WERI-Rb-1 (cell line): Measurements from ENCODE around the gene PRR16.

Source experiments
- DNase-seq: peaks from one replicate; pipeline ENCODE4 v3.0.0-alpha.2; 2020
- H3K27ac ChIP-seq: fragments of 250-450 bp; sonication (Bioruptor Pico); 2 replicates; pipeline ENCODE4 v1.5.1; 2020; ENCODE audit warnings: mild to moderate bottlenecking, moderate library complexity
- H3K27me3 ChIP-seq: fragments of 250-450 bp; sonication (Bioruptor Pico); 2 replicates; pipeline ENCODE4 v1.5.1; 2021; ENCODE audit warnings: mild to moderate bottlenecking, low read depth, moderate library complexity; ENCODE audit not compliant: insufficient read depth, severe bottlenecking
- H3K36me3 ChIP-seq: fragments of 250-450 bp; sonication (Bioruptor Pico); 2 replicates; pipeline ENCODE4 v1.5.1; 2020; ENCODE audit warnings: mild to moderate bottlenecking, moderate library complexity
- H3K4me3 ChIP-seq: 2 replicates; pipeline ENCODE4 v1.5.1; 2011; ENCODE audit warnings: low read depth, mild to moderate bottlenecking, control low read depth, low read length
- H3K9me3 ChIP-seq: fragments of 250-450 bp; sonication (Bioruptor Pico); 2 replicates; pipeline ENCODE4 v1.5.1; 2021; ENCODE audit warnings: mild to moderate bottlenecking, moderate library complexity; ENCODE audit not compliant: severe bottlenecking
- CTCF ChIP-seq: IDR thresholded peaks from 2 replicates; pipeline ENCODE4 v1.5.1; 2011; ENCODE audit warnings: low read depth, mild to moderate bottlenecking, control low read depth, inconsistent platforms, low read length

The PRR16 gene

GRCh38 chr5:120479066-120479465, 15.0 kb downstream of the PRR16 start:
- H3K9me3 ChIP-seq: no peaks in the 10 kb centered on the region
- no peak overlapping the region for H3K27ac ChIP-seq
- no peak for TF ChIP-seq CTCF
- no peak for DNase-seq
- no peak overlapping the region for H3K4me3 ChIP-seq
- H3K27me3 ChIP-seq: no peaks in the 10 kb centered on the region
- H3K36me3 ChIP-seq: no peaks in the 10 kb centered on the region

- no peaks in the 10 kb centered on the region for H3K36me3 ChIP-seq
- no peak overlapping the region for H3K4me3 ChIP-seq
- no peak for DNase-seq
- H3K27ac ChIP-seq: no peak overlapping the region
- TF ChIP-seq CTCF: no peak
- H3K9me3 ChIP-seq: no peaks in the 10 kb centered on the region
- no peaks in the 10 kb centered on the region for H3K27me3 ChIP-seq
Observed at GRCh38 chr5:120499876-120500563, 35.9 kb downstream of the PRR16 start.

- Histone ChIP-seq H3K4me3 (no peak overlapping the region), H3K9me3 (no peaks in the 10 kb centered on the region), H3K27me3 (no peaks in the 10 kb centered on the region), H3K27ac (no peak overlapping the region), H3K36me3 (no peaks in the 10 kb centered on the region)
- TF ChIP-seq CTCF: no peak
- no peak for DNase-seq
Observed at GRCh38 chr5:120502531-120502930, 38.4 kb downstream of the PRR16 start.

GRCh38 chr5:120503341-120503740, 39.2 kb downstream of the PRR16 start:
- no peak overlapping the region for H3K4me3 ChIP-seq
- no peaks in the 10 kb centered on the region for H3K9me3 ChIP-seq
- H3K36me3 ChIP-seq: no peaks in the 10 kb centered on the region
- no peaks in the 10 kb centered on the region for H3K27me3 ChIP-seq
- H3K27ac ChIP-seq: no peak overlapping the region
- DNase-seq: no peak
- no peak for TF ChIP-seq CTCF

GRCh38 chr5:120504057-120504456, 40.0 kb downstream of the PRR16 start:
- no peak overlapping the region for H3K4me3 ChIP-seq
- H3K27me3 ChIP-seq: no peaks in the 10 kb centered on the region
- H3K9me3 ChIP-seq: no peaks in the 10 kb centered on the region
- no peak overlapping the region for H3K27ac ChIP-seq
- TF ChIP-seq CTCF: no peak
- H3K36me3 ChIP-seq: no peaks in the 10 kb centered on the region
- no peak for DNase-seq

- no peaks in the 10 kb centered on the region for H3K27me3 ChIP-seq
- H3K36me3 ChIP-seq: no peaks in the 10 kb centered on the region
- H3K4me3 ChIP-seq: no peak overlapping the region
- no peaks in the 10 kb centered on the region for H3K9me3 ChIP-seq
- no peak for DNase-seq
- H3K27ac ChIP-seq: no peak overlapping the region
- no peak for TF ChIP-seq CTCF
Observed at GRCh38 chr5:120507197-120507596, 43.1 kb downstream of the PRR16 start.
